ENCODE data around the gene ALAD.

DNA sequence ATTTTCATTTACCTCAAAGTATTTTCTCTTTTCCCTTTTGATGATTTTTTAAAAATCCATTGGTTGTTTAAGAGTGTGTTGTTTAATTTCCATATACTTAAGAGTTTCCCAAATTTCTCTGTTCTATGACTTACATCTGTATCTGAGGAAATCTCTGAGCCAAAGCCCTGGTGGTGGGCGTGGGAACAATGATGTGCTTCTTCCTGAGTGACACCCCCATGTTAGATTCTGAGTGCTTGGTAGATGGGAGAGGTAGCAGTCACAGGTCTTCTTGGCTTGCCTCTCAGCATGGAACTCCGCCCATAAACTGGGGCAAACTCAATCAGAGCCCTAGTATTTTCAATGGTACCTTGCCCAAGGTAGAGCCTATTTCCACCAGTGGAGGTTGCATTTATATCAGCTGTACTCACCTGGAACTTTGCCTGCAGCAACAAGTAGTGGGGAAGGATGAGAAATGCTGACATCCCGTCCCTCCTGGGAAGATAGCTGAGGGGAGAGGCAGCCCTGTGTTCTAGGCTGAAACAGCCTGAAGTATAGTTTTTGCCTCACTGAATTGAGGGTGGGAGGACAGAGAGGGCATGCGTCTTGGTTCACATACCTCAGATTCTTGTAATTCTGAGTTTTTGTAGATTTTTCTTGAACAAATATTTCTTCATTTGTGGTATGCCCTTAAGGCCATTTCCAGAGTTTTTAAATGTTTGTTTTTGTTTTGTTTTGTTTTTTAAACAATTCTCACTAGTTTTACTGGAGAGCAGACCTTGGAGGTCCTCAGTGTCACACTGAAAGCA, 35.8 kb upstream of the ALAD start:
- TF ChIP-seq POLR2AphosphoS5 (IDR thresholded peaks at IDR 0.05; ENCODE audit: low read depth, low read length) (no peak), POLR2A (IDR thresholded peaks at IDR 0.05; ENCODE audit: low read depth, low read length) (no peak)
